ENCODE results near the gene KCNK5. TPM values are rescaled to one million over a fixed set of nuclear protein-coding genes. Genes with fewer than 3 reads are reported as not detected.

KCNK5 gene
- total RNA-seq, 2 donors from 2014 or later: 16.9 to 31.0 TPM

DNA sequence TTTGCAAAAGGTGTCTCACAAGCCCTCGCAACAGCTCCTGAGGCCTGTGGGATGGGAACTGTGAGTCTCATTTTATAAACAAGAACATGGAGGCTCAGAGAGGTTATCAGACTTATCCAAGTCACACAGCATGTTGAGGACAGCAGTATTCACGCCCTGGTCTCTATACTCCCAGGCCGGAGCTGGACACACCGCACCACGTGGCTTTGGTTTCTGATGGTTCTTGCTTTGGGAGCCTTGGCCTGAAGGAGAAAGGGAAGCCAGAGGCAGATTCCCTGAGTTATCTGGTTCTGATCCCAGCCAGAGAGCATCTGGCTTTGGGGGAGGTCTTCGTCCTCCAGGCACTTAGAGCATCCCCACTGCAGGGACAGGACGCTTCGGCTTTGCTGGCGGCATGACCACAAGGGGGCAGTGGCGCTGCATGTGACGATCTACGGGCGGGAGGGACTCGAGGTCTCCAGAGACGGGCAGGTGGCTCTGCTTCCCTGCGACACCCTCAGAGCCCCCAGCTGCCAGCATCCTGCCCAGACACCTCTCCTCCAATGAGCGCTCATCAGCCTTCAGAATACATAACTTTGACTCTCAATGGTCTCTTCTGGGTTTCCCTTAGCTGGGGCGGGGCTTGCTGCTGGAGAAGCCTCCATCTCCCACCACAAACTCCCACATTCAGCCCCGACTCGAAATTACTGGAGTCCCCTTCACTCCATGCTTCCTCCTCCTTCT, 62.9 kb downstream of the KCNK5 start:
- H3K4me1 ChIP-seq: peaks cover 43% of the 10 kb centered on the region
- H3K27ac ChIP-seq: no peak overlapping the region
- H3K4me3 ChIP-seq: no peak overlapping the region
- H3K36me3 ChIP-seq (replicated peaks in 1 of 2; ENCODE audit: insufficient read depth in 1 of 2, low read depth in 2 of 2): no peaks in the 10 kb centered on the region
- no peaks in the 10 kb centered on the region for H3K27me3 ChIP-seq
- DNase-seq (peak; percentile 79 to 86 (median 84)), ATAC-seq (peak; percentile 63)
- 29 to 50% methylated on average over 12 to 20 of the region's 20 CpGs for WGBS, 2 donors
- TF ChIP-seq, protein P1, sequence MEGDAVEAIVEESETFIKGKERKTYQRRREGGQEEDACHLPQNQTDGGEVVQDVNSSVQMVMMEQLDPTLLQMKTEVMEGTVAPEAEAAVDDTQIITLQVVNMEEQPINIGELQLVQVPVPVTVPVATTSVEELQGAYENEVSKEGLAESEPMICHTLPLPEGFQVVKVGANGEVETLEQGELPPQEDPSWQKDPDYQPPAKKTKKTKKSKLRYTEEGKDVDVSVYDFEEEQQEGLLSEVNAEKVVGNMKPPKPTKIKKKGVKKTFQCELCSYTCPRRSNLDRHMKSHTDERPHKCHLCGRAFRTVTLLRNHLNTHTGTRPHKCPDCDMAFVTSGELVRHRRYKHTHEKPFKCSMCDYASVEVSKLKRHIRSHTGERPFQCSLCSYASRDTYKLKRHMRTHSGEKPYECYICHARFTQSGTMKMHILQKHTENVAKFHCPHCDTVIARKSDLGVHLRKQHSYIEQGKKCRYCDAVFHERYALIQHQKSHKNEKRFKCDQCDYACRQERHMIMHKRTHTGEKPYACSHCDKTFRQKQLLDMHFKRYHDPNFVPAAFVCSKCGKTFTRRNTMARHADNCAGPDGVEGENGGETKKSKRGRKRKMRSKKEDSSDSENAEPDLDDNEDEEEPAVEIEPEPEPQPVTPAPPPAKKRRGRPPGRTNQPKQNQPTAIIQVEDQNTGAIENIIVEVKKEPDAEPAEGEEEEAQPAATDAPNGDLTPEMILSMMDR (IDR thresholded peaks at IDR 0.05): peak; percentile 87 to 95 (median 92)
- no peak for TF ChIP-seq POLR2A (IDR thresholded peaks at IDR 0.05)
- intact Hi-C loops (cut with DNase I): loop anchor here (2.0 kb wide), 1 partner anchor 136 kb away; no protein-coding TSS in a partner anchor
- no peaks in the 10 kb centered on the region for H3K9me3 ChIP-seq

DNA sequence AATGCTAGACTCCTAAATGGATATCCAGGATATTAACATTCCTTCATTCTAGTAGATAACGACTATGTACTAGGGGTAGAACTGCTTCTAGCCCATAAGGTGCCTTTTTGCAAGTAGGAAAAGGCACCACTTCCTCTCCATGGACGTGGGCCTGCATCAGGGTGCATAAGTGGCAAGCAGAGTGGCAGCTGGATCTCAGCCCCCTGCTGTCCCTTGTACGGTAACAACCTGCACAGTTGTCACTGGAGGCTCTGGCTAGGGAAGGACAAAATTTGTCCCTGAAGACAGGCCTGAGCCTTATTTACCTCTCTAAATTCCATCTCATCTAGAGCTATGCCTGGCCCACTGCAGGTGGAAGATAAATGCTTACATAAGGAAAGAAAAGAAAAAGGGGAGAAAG, 71.8 kb downstream of the KCNK5 start:
- DNase-seq: no peak
- no peak for ATAC-seq
- Histone ChIP-seq H3K4me3 (no peak overlapping the region), H3K9me3 (no peaks in the 10 kb centered on the region), H3K27ac (no peak overlapping the region), H3K4me1 (no peaks in the 10 kb centered on the region), H3K36me3 (replicated peaks in 1 of 2; ENCODE audit: insufficient read depth in 1 of 2, low read depth in 2 of 2) (no peaks in the 10 kb centered on the region), H3K27me3 (no peaks in the 10 kb centered on the region)
- TF ChIP-seq, protein P1 (IDR thresholded peaks at IDR 0.05): no peak
- no peak for TF ChIP-seq POLR2A (IDR thresholded peaks at IDR 0.05)
- WGBS, 2 donors: 66 to 90% methylated on average over 3 of the region's 3 CpGs
- intact Hi-C loops (cut with DNase I): no loop called here

DNA sequence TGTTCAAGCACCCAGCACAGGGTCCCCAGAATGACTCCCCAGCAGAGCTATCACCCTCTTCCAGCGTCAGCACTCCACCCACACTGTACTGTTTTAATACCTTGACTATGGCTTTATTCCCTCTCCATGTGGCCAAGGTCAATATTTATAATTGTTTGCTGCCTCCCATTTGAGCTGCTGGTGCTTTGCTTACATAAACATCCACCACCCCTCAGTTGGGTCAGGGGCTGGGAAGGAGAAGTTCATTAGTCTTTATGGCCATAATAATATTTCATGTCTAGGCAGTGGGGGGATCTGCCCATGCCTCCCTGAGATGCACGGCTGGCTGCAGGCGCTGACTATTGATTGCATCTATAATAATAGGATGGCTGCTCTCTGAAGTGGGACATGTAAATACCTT, 72.5 kb downstream of the KCNK5 start:
- ATAC-seq (no peak), DNase-seq (no peak)
- TF ChIP-seq, protein P1 (IDR thresholded peaks at IDR 0.05): no peak
- no peak for TF ChIP-seq POLR2A (IDR thresholded peaks at IDR 0.05)
- intact Hi-C loops (cut with DNase I): no loop called here
- Histone ChIP-seq H3K27me3 (no peaks in the 10 kb centered on the region), H3K4me3 (no peak overlapping the region), H3K36me3 (replicated peaks in 1 of 2; ENCODE audit: insufficient read depth in 1 of 2, low read depth in 2 of 2) (no peaks in the 10 kb centered on the region), H3K4me1 (no peaks in the 10 kb centered on the region), H3K27ac (no peak overlapping the region), H3K9me3 (no peaks in the 10 kb centered on the region)
- WGBS, 2 donors: 71 to 87% methylated on average over 3 of the region's 3 CpGs

DNA sequence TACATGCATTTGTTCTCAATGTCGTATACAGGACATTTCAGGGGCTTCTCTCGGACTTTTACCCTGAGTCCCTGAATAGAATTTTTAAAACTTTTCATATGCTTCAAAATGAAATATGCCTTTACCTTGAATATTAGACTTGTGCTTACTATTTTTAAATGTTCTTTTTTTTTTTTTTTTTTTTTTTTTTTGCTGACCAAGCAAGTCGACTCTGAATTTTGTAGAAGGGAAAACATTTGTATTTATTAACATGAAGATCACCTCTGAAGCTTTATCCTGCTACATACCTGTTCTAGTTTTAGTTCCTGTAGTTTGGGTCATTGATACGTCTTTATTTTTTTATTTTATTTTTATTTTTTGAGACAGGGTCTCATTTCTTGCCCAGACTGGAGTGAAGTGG, 74.6 kb downstream of the KCNK5 start:
- Histone ChIP-seq H3K27me3 (no peaks in the 10 kb centered on the region), H3K27ac (no peak overlapping the region), H3K4me3 (no peak overlapping the region), H3K9me3 (no peaks in the 10 kb centered on the region), H3K36me3 (replicated peaks in 1 of 2; ENCODE audit: insufficient read depth in 1 of 2, low read depth in 2 of 2) (no peaks in the 10 kb centered on the region), H3K4me1 (no peaks in the 10 kb centered on the region)
- intact Hi-C loops (cut with DNase I): no loop called here
- 76 to 77% methylated on average over 4 of the region's 4 CpGs for WGBS, 2 donors
- TF ChIP-seq, protein P1 (IDR thresholded peaks at IDR 0.05): no peak
- no peak for TF ChIP-seq POLR2A (IDR thresholded peaks at IDR 0.05)
- no peak for DNase-seq
- ATAC-seq: no peak
